Measurements from ENCODE around the gene PAPSS2. TPM values are rescaled to one million over a fixed set of nuclear protein-coding genes. Genes with fewer than 3 reads are reported as not detected.

PAPSS2 gene
- total RNA-seq, 1 experiment from 2014 or later: 12.6 TPM

DNA sequence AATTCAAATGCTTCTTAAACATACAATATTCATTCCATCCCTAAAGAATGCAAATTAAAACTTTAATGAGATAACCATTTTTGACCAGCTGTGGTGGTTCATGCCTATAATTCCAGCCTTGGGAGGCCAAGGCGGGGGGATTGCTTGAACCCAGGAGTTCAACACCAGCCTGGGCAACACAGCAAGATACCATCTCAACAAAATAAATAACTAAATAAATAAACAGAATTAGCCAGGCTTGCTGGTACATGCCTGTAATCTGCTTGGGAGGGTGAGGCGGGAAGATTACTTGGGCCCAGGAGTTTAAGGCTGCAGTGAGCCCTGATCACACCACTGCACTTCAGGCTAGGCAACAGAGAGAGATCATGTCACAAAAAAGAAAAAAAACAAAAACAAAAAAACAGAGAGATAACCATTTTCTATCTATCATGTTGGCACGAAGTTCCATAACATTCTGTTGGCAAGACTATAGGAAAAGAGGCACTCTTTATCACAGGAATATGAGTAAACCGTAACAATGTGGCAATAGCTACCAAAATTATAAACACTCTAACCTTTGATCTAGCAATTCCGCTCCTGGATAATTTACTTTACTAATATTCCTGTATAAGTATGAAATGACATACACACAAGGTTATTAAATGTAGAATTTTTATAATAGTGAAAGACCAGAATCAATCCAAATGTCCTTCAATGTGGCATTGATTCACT is 106.1 kb downstream of the PAPSS2 start:
- CTCF ChIA-PET: no interaction called here
- TF ChIP-seq CTCF (IDR thresholded peaks at IDR 0.05; ENCODE audit: unreplicated experiment): no peak
- peaks cover 6% of the 10 kb centered on the region for H3K4me1 Mint-ChIP-seq (ENCODE audit: low read depth, unreplicated experiment)
- no peak overlapping the region for H3K27ac Mint-ChIP-seq (ENCODE audit: unreplicated experiment)
- intact Hi-C loops (cut with micrococcal nuclease; ENCODE audit: unreplicated experiment): no loop called here
- peaks cover 7% of the 10 kb centered on the region for H3K36me3 Mint-ChIP-seq (ENCODE audit: insufficient read depth, unreplicated experiment)
- H3K4me3 Mint-ChIP-seq (ENCODE audit: low read depth, unreplicated experiment): no peak overlapping the region
- DNase-seq: no peak
- no peaks in the 10 kb centered on the region for H3K9me3 Mint-ChIP-seq (ENCODE audit: low read depth, unreplicated experiment)
- no TSS peak for BruUV-seq (replicated peaks)
- no peaks in the 10 kb centered on the region for H3K27me3 Mint-ChIP-seq (ENCODE audit: unreplicated experiment)

DNA sequence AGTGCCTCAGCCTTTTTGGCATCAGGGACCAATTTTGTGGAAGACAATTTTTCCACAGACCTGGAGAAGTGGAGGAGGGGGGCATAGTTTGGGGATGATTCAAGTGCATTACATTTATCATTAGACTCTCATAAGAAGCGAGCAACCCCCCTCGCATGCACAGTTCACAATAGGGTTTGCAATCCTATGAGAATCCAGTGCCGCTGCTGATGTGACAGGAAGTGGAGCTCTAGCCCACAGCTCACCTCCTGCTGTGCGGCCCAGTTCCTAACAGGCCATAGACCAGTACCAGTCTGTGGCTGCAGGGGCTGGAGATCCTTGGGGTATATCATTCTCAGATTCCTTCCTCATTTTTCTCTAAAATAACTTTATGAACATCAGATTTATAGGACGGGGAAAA is 107.6 kb downstream of the PAPSS2 start:
- TF ChIP-seq CTCF (IDR thresholded peaks at IDR 0.05; ENCODE audit: unreplicated experiment): no peak
- DNase-seq: no peak
- intact Hi-C loops (cut with micrococcal nuclease; ENCODE audit: unreplicated experiment): no loop called here
- CTCF ChIA-PET: no interaction called here
- Mint-ChIP-seq H3K4me1 (ENCODE audit: low read depth, unreplicated experiment) (peaks cover 6% of the 10 kb centered on the region), H3K9me3 (ENCODE audit: low read depth, unreplicated experiment) (no peaks in the 10 kb centered on the region), H3K27me3 (ENCODE audit: unreplicated experiment) (no peaks in the 10 kb centered on the region), H3K27ac (ENCODE audit: unreplicated experiment) (no peak overlapping the region), H3K36me3 (ENCODE audit: insufficient read depth, unreplicated experiment) (peaks cover 7% of the 10 kb centered on the region), H3K4me3 (ENCODE audit: low read depth, unreplicated experiment) (no peak overlapping the region)
- no TSS peak for BruUV-seq (replicated peaks)

GRCh38 chr10:87771871-87772500 is 112.3 kb downstream of the PAPSS2 start:
- Mint-ChIP-seq H3K4me3 (ENCODE audit: low read depth, unreplicated experiment) (no peak overlapping the region), H3K36me3 (ENCODE audit: insufficient read depth, unreplicated experiment) (peaks cover 3% of the 10 kb centered on the region), H3K4me1 (ENCODE audit: low read depth, unreplicated experiment) (peaks cover 6% of the 10 kb centered on the region), H3K27ac (ENCODE audit: unreplicated experiment) (no peak overlapping the region), H3K27me3 (ENCODE audit: unreplicated experiment) (no peaks in the 10 kb centered on the region), H3K9me3 (ENCODE audit: low read depth, unreplicated experiment) (no peaks in the 10 kb centered on the region)
- TF ChIP-seq CTCF (IDR thresholded peaks at IDR 0.05; ENCODE audit: unreplicated experiment): peak; percentile 16
- BruUV-seq (replicated peaks): no TSS peak
- DNase-seq: no peak
- CTCF ChIA-PET: no interaction called here
- intact Hi-C loops (cut with micrococcal nuclease; ENCODE audit: unreplicated experiment): loop anchor here (1.0 to 2.0 kb wide), 2 partner anchors 115 to 239 kb away; no protein-coding TSS in a partner anchor

GRCh38 chr10:87775766-87776165 is 116.1 kb downstream of the PAPSS2 start:
- no TSS peak for BruUV-seq (replicated peaks)
- Mint-ChIP-seq H3K27ac (ENCODE audit: unreplicated experiment) (no peak overlapping the region), H3K27me3 (ENCODE audit: unreplicated experiment) (no peaks in the 10 kb centered on the region), H3K9me3 (ENCODE audit: low read depth, unreplicated experiment) (no peaks in the 10 kb centered on the region), H3K4me3 (ENCODE audit: low read depth, unreplicated experiment) (no peak overlapping the region), H3K36me3 (ENCODE audit: insufficient read depth, unreplicated experiment) (no peaks in the 10 kb centered on the region), H3K4me1 (ENCODE audit: low read depth, unreplicated experiment) (no peaks in the 10 kb centered on the region)
- intact Hi-C loops (cut with micrococcal nuclease; ENCODE audit: unreplicated experiment): no loop called here
- DNase-seq: no peak
- TF ChIP-seq CTCF (IDR thresholded peaks at IDR 0.05; ENCODE audit: unreplicated experiment): no peak
- CTCF ChIA-PET: interaction anchor here (0.6 to 0.8 kb wide), 2 partner anchors 186 to 777 kb away, joined by 3 to 4 read pairs; no protein-coding TSS in a partner anchor
